SK-MEL-5 (cell line): ENCODE measurements around the gene MAP3K4. TPM values are rescaled to one million over a fixed set of nuclear protein-coding genes. Genes with fewer than 3 reads are reported as not detected.
A peak's percentile ranks its signal among the peaks of the same experiment; 100 is the strongest.

Experiments
- DNase-seq: peaks from one replicate; pipeline ENCODE4 v3.0.0-alpha.2; 2016; ENCODE audit warnings: low read depth, low spot score
- in situ Hi-C: cut with HindIII; loops from 2 replicates; pipeline ENCODE4 v1.10.0; 2016; ENCODE audit warnings: low sequenced_read_pairs, high pct_unique_total_duplicates, low pct_unique_long_range_greater_than_20kb
- polyA plus RNA-seq, 2 experiments: library from polyadenylated mRNA; depleted of rRNA; stranded (reverse); fragments of >200 nt; gene quantifications; 2 replicates each; pipeline ENCODE4 v1.2.3, GENCODE V29; 2015
- total RNA-seq: library from RNA; depleted of rRNA; stranded (reverse); fragments of >200 nt; shearing (Covaris generic); gene quantifications from 2 replicates; pipeline ENCODE4 v1.2.3, GENCODE V29; 2014; rRNA removed

MAP3K4 gene, protein sequence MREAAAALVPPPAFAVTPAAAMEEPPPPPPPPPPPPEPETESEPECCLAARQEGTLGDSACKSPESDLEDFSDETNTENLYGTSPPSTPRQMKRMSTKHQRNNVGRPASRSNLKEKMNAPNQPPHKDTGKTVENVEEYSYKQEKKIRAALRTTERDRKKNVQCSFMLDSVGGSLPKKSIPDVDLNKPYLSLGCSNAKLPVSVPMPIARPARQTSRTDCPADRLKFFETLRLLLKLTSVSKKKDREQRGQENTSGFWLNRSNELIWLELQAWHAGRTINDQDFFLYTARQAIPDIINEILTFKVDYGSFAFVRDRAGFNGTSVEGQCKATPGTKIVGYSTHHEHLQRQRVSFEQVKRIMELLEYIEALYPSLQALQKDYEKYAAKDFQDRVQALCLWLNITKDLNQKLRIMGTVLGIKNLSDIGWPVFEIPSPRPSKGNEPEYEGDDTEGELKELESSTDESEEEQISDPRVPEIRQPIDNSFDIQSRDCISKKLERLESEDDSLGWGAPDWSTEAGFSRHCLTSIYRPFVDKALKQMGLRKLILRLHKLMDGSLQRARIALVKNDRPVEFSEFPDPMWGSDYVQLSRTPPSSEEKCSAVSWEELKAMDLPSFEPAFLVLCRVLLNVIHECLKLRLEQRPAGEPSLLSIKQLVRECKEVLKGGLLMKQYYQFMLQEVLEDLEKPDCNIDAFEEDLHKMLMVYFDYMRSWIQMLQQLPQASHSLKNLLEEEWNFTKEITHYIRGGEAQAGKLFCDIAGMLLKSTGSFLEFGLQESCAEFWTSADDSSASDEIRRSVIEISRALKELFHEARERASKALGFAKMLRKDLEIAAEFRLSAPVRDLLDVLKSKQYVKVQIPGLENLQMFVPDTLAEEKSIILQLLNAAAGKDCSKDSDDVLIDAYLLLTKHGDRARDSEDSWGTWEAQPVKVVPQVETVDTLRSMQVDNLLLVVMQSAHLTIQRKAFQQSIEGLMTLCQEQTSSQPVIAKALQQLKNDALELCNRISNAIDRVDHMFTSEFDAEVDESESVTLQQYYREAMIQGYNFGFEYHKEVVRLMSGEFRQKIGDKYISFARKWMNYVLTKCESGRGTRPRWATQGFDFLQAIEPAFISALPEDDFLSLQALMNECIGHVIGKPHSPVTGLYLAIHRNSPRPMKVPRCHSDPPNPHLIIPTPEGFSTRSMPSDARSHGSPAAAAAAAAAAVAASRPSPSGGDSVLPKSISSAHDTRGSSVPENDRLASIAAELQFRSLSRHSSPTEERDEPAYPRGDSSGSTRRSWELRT (N-terminal part only)
- 14.6 and 17.2 TPM in 2 replicates for total RNA-seq
- polyA plus RNA-seq (2015; cell fraction: cytosol; rRNA removed): 11.8 and 14.7 TPM in 2 replicates
- polyA plus RNA-seq (2015; cell fraction: nucleus; rRNA removed): 31.5 and 63.9 TPM in 2 replicates

DNA sequence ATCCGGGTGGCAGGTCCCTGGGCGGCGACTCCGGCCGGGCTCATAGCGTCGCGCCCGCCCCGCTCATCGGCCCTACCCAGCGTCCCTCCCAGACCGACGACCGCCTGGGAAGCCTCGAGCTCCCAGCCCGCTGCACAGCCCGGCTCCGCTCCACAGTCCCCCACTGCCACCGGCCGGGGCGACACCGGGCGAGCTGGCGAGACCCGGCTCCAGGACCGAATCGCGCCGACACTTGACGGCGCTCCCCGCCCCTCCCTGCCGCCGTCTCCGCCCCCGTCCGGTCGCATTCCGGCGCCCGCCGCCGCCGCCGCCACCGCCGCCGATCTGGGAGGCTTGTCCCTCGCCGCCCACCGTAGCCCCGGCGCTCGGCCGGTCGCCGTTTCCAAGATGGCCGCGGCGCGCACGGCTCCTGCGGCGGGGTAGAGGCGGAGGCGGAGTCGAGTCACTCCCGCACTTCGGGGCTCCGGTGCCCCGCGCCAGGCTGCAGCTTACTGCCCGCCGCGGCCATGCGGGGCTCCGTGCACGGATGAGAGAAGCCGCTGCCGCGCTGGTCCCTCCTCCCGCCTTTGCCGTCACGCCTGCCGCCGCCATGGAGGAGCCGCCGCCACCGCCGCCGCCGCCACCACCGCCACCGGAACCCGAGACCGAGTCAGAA is at the start of gene MAP3K4:
Gene MAP3K4 (plus strand): TSS at position 364 of the 655 bp plus-strand sequence. CDS start 163 bp downstream, at position 527.
- DNase-seq: peak; percentile 68
- in situ Hi-C loops: no loop called here

DNA sequence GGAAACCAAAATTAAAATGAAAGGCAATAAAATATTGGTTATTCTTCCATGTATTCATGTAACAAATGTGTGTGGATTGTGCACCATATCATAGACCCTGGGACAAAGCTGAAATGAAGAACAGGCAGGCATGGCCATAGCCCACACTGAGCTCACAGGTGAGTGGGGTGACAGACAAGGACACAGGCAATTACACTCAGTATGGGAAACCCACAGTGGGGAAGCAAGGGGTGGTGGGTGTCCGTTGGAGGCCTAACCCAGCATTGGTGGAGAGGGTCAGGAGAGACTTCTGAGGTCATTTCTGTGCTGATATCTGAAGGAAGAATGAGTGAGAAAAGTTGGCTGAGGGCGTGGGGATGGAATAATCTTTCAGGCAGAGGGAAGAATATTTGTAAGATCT is 47.6 kb upstream of the MAP3K4 start:
- in situ Hi-C loops: no loop called here

DNA sequence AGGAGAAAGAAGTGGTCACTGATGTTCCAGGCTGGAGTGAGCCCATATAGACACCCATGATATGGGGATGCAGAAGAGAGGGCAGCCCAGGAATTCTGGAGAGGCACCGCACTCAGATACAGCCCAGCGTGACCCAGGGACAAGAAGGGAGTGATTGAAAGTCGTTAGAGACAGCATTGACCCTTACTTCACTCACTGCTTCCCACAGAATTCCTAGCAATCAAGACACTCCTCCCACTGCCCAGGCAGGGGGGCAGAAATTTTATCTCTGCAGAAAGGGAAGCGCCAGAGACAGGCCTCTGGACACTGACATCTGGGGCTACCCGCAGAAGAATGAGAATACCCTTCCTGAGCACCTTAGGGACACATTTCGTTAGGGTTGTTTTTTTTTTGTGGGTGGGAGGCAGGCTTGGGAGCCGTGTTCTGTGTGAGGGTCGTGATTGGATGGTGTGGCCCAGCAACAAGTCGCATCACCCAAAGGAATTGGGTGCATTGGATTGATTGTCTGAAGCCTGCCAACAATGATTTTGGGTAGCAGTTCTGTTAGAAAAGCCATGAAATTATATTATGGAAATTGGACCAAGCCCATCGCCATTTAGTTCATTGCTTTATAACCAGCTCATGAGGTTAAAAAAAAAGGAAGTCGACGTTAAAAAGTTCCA is 45.9 kb upstream of the MAP3K4 start:
- in situ Hi-C loops: no loop called here
- peak; percentile 41 for DNase-seq

More for the DNA sequence above, 47.6 kb upstream of the MAP3K4 start:
- DNase-seq: no peak

DNA sequence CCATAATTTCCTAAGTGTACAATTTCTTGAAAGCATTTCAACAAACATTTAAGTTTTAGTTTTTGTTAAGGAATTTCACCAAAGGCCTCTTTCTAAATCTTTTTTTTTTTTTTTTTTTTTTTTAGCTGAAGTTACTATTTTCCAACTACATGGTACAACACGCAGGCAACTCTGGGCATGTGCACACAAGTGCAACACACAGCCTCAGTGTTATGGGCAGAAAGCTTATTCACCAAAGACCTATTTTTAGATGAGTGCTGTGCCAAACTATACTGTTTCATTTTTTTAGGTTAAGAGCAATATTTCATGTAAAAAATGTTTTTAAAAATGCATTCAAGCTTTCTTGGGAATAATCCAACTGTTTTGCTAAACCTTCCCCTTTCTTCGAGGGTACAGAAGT is 42.0 kb upstream of the MAP3K4 start:
- peak; percentile 11 for DNase-seq
- in situ Hi-C loops: no loop called here

DNA sequence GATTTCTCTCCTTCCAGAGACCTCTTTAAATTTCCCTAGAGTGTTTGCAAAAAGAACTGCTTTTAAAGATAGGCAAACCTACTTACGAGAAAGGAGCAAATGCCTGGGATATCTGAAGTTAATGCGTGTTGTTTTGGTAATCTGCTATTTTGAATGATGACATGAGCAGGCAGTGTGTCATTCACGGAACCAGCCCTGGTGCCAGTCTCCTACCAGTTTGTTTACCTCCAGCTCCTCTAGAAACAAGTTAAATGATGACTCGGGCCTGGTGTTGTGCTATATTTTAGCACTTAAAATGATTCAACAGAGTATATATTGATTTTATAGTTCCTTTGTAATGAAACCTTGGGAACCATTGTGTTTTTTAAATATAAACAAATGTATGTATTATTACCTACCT is 41.1 kb upstream of the MAP3K4 start:
- in situ Hi-C loops: no loop called here
- DNase-seq: no peak

DNA sequence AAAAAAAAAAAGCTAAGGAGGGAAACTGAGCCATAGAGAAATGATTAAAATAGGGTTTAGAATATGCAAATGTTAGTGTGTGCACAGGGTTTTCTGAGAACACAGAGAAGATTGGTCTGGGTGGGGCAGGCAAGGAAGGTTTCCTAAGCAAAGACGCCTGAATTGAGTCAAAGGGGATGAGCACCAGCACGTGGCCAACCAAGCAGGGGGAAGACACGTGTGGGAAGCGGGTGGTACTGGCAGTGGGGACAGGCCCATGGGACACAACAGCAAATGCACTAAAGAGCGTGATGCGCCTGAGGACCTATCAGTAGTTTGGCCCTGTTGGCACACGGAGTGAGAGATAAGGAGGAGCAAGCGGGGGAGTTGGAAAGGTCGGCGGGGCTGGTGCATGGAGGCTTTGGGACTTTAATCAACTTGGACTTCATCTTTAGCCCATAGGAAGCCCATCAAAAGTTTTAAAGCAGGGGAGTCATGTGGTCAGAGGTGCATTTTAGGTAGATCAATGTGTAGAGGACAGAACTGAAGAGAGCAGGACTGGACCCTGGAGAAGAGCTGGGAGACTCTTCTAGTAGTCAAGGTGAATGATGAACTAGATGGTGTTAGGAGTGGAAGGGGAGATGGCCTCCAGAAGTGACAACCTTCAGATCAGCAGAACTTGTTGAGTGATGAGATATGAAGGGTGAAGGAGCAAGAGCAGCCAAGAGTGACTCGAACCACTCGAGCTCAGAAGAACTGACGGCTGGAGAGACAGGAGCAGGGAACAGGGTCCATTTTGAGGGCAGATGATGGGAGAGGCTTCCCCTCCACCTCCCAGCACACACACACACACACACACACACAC is 40.2 kb upstream of the MAP3K4 start:
- in situ Hi-C loops: no loop called here
- no peak for DNase-seq

DNA sequence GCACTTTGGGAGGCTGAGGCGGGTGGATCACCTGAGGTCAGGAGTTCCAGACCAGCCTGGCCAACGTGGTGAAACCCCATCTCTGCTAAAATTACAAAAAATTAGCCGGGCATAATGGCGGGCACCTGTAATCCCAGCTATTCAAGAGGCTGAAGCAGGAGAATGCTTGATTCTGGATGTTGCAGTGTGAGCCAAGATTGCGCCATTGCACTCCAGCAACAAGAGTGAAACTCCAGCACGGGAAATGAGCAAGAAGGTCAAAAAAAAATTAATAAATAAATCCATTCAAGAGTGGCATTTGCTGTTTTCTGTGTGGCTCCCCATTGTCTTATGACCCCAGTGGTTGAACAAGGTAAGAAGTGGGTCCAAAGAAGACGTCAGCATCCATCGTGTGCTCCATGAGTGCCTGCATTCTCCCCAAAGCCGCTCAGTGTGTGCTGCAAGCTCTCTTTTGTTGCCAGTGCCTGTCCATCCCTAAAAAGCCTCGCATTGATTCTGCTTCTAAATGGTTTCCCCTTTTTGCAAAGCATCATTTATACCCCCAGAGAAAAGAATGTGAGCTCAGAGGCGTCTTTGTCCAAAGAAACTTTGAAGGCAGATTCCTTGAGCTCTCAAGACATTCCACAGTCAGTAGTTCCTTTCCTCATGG is 38.8 kb upstream of the MAP3K4 start:
- in situ Hi-C loops: no loop called here
- peak; percentile 93 for DNase-seq

DNA sequence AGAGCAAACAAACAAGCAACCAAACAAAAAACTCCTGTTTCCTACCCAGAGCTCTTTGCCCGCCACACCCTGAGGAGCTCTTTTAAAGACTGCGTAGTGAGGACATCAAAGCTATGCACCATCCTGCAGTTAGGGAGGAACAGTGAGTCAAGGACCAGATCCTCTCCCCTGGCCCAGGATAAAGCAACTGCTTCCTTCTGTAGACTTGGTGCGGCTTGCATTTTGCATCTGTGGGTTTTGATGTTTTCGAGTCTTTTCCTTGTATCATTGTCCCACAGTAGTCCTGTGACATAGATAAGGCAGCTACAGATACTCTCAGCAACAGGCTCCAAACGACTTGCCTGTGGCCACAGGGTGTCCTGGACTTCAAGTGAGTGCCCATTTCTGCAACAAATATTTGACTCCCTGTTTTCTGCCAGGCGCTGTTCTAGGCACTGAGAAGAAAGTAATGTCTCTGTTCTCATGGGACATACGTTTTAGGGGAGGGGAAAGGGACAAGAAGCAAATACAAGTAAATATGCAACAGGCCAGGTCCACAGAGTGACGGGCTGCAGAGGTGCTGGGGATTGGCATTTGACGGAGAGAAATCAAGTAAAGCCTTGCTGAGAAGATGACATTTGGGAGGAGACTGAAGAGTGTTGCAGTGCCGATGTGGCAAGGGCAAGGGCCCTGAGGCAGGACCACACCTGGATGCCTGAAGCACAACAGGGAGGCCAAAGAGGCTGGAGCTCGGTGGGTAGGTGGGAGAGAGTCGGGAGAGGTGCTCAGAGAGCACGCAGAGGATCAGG is 35.9 kb upstream of the MAP3K4 start:
- DNase-seq: no peak
- in situ Hi-C loops: no loop called here

DNA sequence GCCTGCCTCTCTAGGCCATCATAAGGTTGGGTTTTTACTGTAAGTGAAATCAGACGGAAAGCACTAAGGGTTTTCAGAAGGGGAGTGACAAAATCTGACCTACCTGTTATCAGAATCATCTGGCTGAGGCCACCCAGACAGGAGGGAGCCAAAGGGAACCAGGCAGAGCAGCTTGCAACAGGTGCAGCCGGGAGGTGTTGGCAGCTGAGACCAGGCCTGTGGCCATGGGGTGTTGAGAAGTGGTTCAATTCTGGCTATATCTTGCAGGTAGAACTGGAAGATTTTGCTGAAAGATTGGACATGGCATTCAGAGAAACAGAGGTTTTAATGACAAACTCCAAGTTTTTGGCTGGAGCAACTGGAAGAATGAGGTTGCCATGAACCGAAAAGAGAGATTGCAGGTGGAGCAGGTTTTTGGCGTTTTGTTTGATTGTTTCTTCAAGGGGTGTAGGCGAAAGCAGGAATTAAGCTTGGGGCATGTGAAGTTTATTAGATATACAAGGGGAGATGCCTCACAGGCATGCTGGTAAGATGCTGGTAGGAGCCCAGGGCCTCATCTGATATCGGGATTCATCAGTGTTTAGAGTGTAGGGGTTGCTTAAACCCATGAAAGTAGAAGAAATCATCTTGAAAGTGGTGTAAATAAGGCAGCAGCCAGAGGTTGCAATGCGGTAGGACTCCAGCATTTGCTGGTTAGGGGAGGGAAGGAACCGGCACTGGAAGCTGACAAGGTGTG is 35.1 kb upstream of the MAP3K4 start:
- in situ Hi-C loops: no loop called here
- no peak for DNase-seq

DNA sequence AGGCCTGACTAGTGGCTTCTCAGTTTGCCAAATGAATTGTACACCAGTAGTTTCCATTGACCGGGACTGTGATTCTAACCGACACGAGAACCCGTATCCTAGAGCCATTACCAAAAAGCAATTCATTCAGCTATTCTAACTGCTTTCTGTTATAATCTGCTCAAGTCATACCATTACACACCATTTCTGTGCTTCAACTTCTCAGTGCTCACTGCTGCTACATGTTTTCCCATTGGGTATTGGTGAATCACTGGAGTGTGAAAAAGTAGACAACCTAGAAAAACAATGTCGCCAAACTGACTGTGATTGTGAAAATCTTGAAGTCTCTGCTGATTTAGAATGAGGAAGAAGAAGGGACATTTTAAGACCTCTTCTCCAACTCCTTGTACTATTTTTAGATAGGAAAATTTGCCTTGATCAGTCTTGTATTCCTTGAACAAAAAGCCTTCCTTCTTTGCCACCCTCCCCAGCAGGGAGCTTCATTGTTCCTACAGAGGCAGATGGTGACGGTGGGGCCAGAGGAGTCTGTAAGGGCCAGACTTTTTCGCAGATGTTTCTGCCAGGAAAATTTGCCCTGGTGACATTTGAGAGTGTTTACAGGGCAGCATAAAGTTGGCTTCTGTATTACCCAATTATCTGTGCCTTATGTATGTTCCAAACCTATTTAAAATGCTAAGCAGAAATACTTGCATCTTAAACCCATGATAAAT is 31.7 kb upstream of the MAP3K4 start:
- in situ Hi-C loops: no loop called here
- DNase-seq: peak; percentile 7

DNA sequence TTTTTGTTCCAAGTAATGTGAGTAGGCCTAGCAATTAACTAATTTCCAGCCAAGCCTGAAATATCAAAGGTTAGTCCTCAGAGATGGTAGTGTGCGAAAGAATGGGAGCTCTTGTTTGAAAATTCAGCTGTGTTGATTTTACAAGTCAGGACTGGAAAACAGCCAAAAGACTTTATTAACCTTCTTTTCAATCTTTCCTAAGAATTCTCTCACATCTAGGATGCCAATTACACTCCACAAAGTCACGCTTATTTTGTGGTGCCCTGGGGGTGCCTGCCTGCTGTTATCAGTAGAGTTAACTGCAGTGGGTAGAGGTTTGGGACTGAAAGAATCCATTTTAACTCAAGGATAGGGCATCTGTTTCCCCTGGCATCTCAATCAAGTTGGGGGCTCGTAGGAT is 30.7 kb upstream of the MAP3K4 start:
- peak; percentile 93 for DNase-seq
- in situ Hi-C loops: no loop called here

DNA sequence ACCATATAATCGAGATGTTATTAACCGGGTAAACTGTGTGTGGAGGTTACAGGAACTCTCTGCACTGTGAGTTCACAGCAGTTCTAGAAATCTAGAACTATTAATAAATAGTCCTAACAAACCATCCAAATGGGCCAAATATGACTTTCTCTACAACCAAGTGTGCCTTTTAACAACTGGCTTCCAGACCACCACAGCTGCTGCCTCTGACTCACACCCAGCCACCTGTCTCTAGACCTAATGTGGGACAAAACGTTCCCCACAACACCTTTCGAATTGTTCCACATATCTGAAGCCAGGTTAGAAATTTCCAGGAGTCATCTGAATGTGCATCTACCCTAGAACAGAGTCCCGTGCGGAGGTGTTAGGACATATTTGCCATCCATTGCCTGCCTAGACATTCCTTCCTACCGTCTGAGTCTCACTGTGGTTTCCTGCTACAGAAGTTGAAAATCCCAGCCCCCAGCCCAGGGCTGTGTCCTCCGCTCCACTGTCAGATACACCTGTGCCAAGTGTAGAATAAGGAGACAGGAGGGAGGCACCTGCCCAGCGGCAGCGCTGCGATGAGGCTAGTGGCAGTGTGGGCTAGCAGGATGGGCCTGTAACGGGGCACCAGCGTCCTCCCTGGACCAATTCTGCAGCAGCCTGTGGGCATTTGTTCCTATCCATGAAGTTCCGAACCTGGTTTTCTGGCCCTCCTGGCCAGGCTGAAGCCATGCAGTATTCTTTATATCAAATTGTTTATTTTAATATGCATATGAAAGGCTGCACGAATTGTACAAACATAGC is 28.5 kb upstream of the MAP3K4 start:
- in situ Hi-C loops: no loop called here
- no peak for DNase-seq

DNA sequence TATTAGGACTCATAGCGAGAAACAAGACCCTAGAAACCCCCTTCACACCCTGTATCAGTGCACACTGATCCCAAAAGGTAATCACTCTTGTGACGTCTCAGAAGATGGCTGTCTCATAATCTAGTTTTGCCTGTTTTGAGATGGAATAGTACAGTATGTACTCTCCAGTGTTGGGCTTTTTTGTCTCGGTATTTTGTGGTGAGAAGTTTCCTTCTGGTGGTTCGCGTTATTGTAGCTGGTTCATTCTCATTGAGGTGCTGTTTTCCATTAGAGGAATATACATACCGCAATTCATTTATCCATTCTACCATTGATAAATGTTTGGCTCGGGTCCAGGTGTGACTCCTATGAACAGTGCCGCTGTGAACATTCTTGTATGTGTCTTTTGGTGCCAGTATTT is 27.9 kb upstream of the MAP3K4 start:
- in situ Hi-C loops: no loop called here
- no peak for DNase-seq
